AG09319 (cell line): ENCODE data around the gene TMEM86B.

Experiments used
- DNase-seq: peaks from one replicate; pipeline ENCODE4 v3.0.0-alpha.2; 2010; ENCODE audit warnings: low read depth; ENCODE audit errors: extremely low read depth
- CTCF ChIP-seq: IDR thresholded peaks from 2 replicates; pipeline ENCODE4 v1.5.1; 2011; ENCODE audit warnings: low read depth, mild to moderate bottlenecking, inconsistent platforms, low read length, moderate library complexity

TMEM86B gene

GRCh38 chr19:55238030-55238429 is 9.5 kb upstream of the TMEM86B start:
- no peak for DNase-seq
- TF ChIP-seq CTCF = no peak

GRCh38 chr19:55232986-55233385 is 4.4 kb upstream of the TMEM86B start:
- TF ChIP-seq CTCF = no peak

GRCh38 chr19:55232286-55232602 is 3.7 kb upstream of the TMEM86B start:
- no peak for DNase-seq
- no peak for TF ChIP-seq CTCF

More at GRCh38 chr19:55232986-55233385, 4.4 kb upstream of the TMEM86B start:
- DNase-seq = no peak

GRCh38 chr19:55231391-55232285 is 3.1 kb upstream of the TMEM86B start:
- no peak for TF ChIP-seq CTCF
- DNase-seq = no peak

- no peak for DNase-seq
- no peak for TF ChIP-seq CTCF
Observed at GRCh38 chr19:55230780-55231179, 2.2 kb upstream of the TMEM86B start.

GRCh38 chr19:55230329-55230728 is 1.8 kb upstream of the TMEM86B start:
- no peak for DNase-seq
- no peak for TF ChIP-seq CTCF

- DNase-seq = no peak
- no peak for TF ChIP-seq CTCF
Observed at GRCh38 chr19:55229789-55230182, 1.2 kb upstream of the TMEM86B start.
